Activated naive CD4-positive, alpha-beta T cell treated with Interleukin-2 at 50 U/mL for 16 hours (primary cell): ENCODE data around the gene CHMP2B.
"Not testable (repeated sequence)": the region's sequence is repeated elsewhere in the genome, so short reads cannot be mapped to it uniquely, and the experiment has no call there.

Experiments used
- DNase-seq: peaks from one replicate; pipeline ENCODE4 v3.0.0-alpha.2; 2020

The CHMP2B gene

DNA sequence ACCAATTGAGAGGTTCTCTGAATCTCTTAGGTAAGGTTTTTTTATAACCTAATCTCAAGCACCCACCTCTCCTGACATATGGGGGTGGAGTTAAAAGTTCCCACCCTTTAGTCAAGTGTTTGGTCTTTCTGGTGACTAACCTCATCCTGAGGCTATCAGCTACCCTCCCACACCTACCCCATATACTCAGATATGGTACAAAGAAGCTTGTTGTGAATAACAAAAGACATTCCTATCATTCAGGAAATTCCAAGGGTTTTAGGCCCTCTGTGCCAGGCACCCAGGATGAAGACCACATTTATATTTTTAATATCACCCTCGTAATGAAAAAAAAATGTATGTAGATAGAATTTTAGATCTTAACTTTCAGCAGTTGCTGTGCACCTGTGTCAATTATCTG lies 9.0 kb downstream of the CHMP2B start:
- DNase-seq = no peak

DNA sequence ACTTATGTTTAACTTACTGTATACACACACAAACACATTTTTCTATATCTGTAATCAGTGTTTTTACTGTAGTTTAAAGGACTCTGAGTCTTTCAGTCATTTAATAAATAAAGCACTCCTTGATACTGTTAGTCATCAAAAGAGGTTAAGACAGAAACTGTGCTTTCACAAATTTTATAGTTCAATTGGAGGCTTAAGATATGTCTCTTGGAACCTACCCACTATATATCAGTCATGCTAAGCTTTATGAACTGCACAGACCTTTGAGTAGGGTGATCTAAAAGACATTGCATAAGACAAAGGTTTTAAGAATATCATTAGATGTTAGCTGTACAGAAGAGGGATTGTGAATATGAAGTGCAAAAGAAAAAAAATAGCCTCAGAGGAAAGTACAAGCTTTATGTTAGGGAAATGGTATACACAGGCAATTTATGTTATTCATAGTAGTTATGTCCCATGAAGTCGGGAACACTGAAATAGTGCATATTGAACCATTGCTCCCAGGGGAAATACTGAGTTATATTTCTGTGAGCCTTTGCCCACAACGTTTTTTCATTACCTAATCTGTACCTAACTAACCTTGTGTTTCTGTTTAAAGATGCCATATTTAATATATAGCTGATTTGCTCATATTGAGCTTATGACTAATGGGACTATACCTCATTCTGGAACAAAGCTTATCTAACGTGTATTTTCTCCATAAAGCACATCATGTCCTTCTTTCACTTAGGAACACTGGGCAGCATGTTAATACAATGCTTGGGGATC lies 19.7 kb downstream of the CHMP2B start:
- DNase-seq = no peak

- DNase-seq = no peak
Observed at GRCh38 chr3:87247430-87247773, 20.3 kb downstream of the CHMP2B start.

GRCh38 chr3:87248231-87248630 lies 21.1 kb downstream of the CHMP2B start:
- DNase-seq = not testable (repeated sequence)

- DNase-seq = no peak
Observed at GRCh38 chr3:87248831-87249230, 21.7 kb downstream of the CHMP2B start.

- no peak for DNase-seq
Observed at GRCh38 chr3:87250009-87250408, 22.9 kb downstream of the CHMP2B start.

- peak; percentile 28 for DNase-seq
Observed at GRCh38 chr3:87260270-87260669, 33.2 kb downstream of the CHMP2B start.

GRCh38 chr3:87261925-87262324 lies 34.8 kb downstream of the CHMP2B start:
- no peak for DNase-seq

DNA sequence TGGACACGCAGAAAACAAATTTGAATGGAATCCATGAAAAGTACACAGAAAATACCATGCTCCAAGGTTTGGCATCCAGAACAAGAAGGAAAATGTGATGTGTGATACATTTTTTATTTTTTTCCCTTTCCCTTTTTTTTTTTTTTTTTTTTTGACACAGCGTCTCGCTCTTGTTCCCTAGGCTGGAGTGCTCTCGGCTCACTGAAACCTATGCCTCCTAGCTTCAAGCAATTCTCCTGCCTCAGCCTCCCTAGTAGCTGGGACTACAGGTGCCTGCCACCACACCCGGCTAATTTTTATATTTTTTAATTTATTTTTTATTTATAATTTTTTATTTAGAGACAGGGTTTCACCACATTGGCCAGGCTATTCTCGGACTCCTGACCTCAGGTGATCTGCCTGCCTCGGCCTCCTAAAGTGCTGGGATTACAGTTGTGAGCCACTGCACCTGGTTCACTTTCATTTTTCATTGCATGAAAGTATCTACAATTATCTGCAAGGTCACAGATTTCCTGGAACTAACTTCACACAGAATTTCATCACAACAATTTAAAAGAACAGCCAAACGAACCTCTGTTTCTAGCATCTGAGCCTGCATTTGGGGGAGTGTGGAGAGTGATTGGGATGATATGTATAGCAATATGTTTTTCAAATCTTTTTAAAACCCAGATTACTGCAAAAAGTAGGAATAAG lies 41.0 kb downstream of the CHMP2B start:
- DNase-seq = no peak

DNA sequence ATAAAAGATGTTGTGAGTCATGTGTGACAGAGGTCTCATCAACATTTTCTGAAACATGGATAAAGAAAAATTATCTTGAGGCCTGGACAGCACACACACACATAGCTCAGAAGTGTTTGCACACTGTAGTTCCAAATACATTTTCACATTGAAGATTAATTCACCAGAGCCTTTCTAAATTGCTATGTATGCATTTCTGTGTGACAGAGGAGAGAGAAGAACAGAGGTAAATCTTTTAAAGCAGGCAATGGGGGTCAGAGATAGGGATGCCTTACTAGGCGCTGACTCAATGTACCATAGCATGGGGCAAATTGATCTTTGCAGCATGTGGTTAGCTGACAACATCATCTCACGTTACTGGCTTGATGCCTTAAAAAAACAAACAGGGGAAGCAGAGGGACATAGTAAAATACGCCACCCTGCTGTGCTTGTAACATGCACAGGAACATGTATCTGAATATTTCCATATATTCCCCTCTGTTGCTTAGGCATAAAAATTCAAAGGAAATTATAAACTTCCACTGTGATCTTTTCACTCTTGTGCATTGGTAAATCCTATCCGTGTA lies 41.6 kb downstream of the CHMP2B start:
- DNase-seq = no peak

DNA sequence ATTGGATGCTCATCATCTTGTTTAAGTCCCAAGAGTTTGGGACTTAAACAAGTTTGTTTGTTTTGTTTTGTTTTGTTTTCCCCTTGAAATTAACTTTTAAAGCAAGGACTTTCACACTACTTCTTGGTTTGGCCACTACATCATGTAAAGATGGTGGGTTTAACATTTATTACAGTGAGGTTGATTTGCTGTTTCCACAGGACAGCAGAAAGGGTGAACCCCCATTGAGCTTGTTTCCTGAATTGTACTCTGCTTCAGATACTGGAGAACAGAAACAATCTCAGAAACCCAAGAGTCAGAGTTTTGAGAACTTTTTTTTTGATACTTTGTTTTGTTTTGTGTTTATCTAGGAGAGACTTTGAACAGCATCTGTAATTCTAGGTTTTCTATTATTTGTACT lies 42.6 kb downstream of the CHMP2B start:
- no peak for DNase-seq

- DNase-seq = no peak
Observed at GRCh38 chr3:87270908-87271700, 44.0 kb downstream of the CHMP2B start.

DNA sequence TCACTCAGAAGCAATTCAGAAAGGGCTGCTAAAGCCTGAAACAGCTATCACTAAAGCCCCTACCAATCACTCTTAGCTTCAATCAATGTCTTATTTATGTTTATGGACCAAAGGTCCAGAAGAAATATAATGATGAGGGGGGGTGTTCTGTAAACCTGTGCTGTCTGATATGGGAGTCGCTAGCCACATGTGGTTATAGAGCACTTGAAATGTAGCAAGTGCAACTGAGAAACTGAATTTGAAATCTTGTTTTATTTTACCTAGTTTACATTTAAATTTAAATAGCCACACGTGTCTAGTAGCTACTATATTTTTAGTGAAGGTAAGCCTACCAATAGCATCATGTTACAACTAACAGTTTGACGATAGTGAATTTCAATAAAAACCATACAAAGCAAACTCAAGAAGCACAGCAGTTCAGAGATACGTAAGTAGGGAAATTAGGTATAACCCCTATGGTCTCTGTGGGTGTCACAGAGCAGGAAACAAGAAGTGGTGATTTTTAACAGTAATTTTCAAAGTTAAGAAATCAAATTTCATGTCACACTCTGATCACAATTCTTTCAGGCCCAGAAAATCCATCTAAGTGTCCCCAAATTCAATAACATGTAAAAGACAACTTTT lies 45.7 kb downstream of the CHMP2B start:
- no peak for DNase-seq

DNA sequence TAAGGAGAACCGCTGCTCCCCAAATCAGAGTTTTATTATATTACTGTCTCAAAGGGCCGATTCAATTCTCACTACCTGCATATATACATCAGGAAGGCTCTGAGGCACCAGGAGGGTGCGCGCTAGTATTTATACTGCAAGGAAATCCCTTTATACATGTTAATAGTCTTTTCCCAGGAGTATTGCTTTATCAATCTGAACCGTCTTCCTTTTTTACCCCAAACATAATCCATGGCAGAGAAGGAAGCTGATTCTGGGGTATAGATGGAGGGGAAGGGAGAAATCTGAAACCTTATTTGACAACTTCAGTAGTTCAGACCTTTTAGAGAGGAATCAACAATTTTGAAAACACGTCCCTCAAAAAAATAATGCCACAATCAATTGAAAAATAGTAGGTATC lies 49.4 kb downstream of the CHMP2B start, which contains the start of gene POU1F1:
Gene POU1F1 (minus strand): TSS at position 101 of the 400 bp plus-strand sequence. CDS start 122 bp downstream, outside the sequence.
- DNase-seq = no peak

GRCh38 chr3:87287011-87287410 lies 59.9 kb downstream of the CHMP2B start:
- DNase-seq = no peak

GRCh38 chr3:87288446-87288845 lies 61.3 kb downstream of the CHMP2B start:
- no peak for DNase-seq

DNA sequence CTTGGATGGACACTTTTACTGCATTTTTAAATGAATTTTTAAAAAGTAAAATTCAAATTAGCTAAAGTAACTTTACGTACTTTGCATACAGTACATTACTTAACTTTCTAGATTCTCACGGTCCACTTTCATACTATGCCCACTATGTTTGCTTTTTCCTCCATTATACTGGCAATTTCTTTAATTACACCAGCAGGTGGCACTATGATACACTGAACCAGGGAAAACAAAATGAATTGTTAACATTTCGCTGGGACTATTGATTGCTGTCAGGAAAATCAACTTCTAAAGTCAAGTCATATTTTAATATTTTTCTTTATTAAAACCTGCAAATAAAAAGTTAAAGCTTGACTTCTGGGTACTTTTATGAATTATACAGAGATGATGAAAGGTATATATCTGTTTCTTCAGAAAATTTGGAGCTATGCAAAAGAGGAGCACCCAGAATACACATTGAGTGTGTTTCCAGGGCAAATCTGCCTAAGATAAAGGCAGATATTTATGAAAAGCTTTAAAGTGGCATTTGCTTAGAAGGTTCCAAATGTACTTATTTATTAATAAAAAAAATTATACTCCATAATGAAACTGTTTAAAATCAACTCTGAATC lies 71.1 kb downstream of the CHMP2B start:
- no peak for DNase-seq

DNA sequence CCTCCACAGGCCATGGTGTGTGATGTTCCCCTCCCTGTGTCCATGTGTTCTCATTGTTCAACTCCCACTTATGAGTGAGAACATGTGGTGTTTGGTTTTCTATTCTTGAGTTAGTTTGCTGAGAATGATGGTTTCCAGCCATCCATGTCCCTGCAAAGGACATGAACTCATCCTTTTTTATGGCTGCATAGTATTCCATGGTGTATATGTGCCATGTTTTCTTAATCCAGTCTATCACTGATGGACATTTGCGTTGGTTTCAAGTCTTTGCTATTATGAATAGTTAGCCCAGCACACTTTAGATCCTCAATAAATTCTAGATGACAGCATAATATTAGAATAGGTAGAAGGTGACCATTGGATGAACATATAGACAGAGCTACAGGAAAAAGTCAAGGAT lies 77.9 kb downstream of the CHMP2B start:
- not testable (repeated sequence) for DNase-seq
